Vagina (tissue), 2 donors: ENCODE results near the gene GPR32.

Experiments
- POLR2A ChIP-seq, 2 donors: fragments of 450-650 bp; IDR thresholded peaks; one replicate each; pipeline ENCODE4 v1.6.1; 2017; ENCODE audit warnings: antibody characterized with exemption in 2 of 2, mild to moderate bottlenecking in 2 of 2, moderate library complexity in 2 of 2
- POLR2AphosphoS5 ChIP-seq, 2 donors: sonication (generic); formaldehyde crosslinking; IDR thresholded peaks; one replicate each; pipeline ENCODE4 v1.9.0; 2017; ENCODE audit warnings: antibody characterized with exemption in 2 of 2, mild to moderate bottlenecking in 2 of 2, low read depth in 1 of 2; ENCODE audit not compliant: insufficient read depth in 1 of 2
- TF ChIP-seq, protein P1 (sequence below), 3 experiments: fragments of 450-650 bp in 2 of 3; fragments of 200-600 bp in 1 of 3; sonication (generic) in 1 of 3; IDR thresholded peaks; one replicate each; pipeline ENCODE4 v1.5.1; 2017 to 2019; ENCODE audit warnings: antibody characterized with exemption in 3 of 3, mild to moderate bottlenecking in 2 of 3, moderate library complexity in 2 of 3

DNA sequence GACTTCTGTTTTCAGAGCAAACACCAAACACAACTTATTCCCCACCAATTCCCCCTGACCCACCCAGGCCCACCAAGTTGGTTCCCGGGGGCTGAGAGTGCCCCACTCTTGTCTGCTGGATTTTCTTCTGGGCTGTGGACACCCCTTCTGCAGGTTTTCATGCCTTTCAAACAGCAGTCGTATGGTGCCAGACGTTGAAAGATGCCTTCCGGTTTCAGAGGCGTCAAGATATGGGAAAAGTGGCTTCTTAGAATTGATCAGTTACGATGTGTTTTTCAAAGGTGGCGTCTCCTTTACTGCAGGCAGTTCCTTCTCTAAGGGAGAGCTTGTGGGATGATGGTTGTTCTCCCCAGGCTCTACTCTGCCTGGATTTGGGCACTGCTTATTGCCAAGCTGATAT, 34.4 kb upstream of the GPR32 start:
- TF ChIP-seq, protein P1, sequence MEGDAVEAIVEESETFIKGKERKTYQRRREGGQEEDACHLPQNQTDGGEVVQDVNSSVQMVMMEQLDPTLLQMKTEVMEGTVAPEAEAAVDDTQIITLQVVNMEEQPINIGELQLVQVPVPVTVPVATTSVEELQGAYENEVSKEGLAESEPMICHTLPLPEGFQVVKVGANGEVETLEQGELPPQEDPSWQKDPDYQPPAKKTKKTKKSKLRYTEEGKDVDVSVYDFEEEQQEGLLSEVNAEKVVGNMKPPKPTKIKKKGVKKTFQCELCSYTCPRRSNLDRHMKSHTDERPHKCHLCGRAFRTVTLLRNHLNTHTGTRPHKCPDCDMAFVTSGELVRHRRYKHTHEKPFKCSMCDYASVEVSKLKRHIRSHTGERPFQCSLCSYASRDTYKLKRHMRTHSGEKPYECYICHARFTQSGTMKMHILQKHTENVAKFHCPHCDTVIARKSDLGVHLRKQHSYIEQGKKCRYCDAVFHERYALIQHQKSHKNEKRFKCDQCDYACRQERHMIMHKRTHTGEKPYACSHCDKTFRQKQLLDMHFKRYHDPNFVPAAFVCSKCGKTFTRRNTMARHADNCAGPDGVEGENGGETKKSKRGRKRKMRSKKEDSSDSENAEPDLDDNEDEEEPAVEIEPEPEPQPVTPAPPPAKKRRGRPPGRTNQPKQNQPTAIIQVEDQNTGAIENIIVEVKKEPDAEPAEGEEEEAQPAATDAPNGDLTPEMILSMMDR (IDR thresholded peaks at IDR 0.05): no peak
- TF ChIP-seq POLR2AphosphoS5 (IDR thresholded peaks at IDR 0.05; ENCODE audit: insufficient read depth in 1 of 2, low read depth in 1 of 2): no peak
- TF ChIP-seq POLR2A (IDR thresholded peaks at IDR 0.05): no peak
